CD4-positive, alpha-beta T cell treated with Interferon alpha-2 for 1 hour (primary cell): ENCODE measurements around the gene ACAP3.

Experiments
- DNase-seq, 2 donors: peaks; one replicate each; pipeline ENCODE4 v3.0.0-alpha.2; 2020 to 2022

Gene ACAP3

GRCh38 chr1:1343811-1344421, 36.2 kb upstream of the ACAP3 start:
- no peak for DNase-seq

- DNase-seq = no peak
Measured at GRCh38 chr1:1342584-1343115, 34.9 kb upstream of the ACAP3 start.

- DNase-seq = no peak
Measured at GRCh38 chr1:1342061-1342562, 34.4 kb upstream of the ACAP3 start.

GRCh38 chr1:1341549-1342021, 33.9 kb upstream of the ACAP3 start:
- no peak for DNase-seq

- DNase-seq = no peak
Measured at GRCh38 chr1:1340791-1341548, 33.2 kb upstream of the ACAP3 start.

- no peak for DNase-seq
Measured at GRCh38 chr1:1340185-1340584, 32.5 kb upstream of the ACAP3 start.

- DNase-seq = no peak
Measured at GRCh38 chr1:1338278-1338677, 30.5 kb upstream of the ACAP3 start.

- peak in 1 of 2 donors; percentile 45 for DNase-seq
Measured at GRCh38 chr1:1337793-1338147, 30.0 kb upstream of the ACAP3 start.

- DNase-seq = no peak
Measured at GRCh38 chr1:1336931-1337792, 29.4 kb upstream of the ACAP3 start.

GRCh38 chr1:1336446-1336845, 28.7 kb upstream of the ACAP3 start:
- DNase-seq = no peak

GRCh38 chr1:1335792-1336248, 28.1 kb upstream of the ACAP3 start:
- no peak for DNase-seq

- no peak for DNase-seq
Measured at GRCh38 chr1:1335283-1335682, 27.6 kb upstream of the ACAP3 start.

GRCh38 chr1:1334835-1335234, 27.1 kb upstream of the ACAP3 start:
- DNase-seq = no peak

- DNase-seq = no peak
Measured at GRCh38 chr1:1333551-1334241, 26.0 kb upstream of the ACAP3 start.

GRCh38 chr1:1332774-1333480, 25.2 kb upstream of the ACAP3 start:
- DNase-seq = no peak

- no peak for DNase-seq
Measured at GRCh38 chr1:1332031-1332755, 24.5 kb upstream of the ACAP3 start.

GRCh38 chr1:1331068-1331965, 23.6 kb upstream of the ACAP3 start, which contains the start of gene TAS1R3:
TAS1R3 (plus strand) TSS chr1:1331280; CDS start chr1:1331346, 66 bp downstream.
- DNase-seq = no peak

GRCh38 chr1:1330366-1331067, 22.8 kb upstream of the ACAP3 start:
- no peak for DNase-seq
